Measurements from ENCODE around the gene PIGC.

Gene PIGC

DNA sequence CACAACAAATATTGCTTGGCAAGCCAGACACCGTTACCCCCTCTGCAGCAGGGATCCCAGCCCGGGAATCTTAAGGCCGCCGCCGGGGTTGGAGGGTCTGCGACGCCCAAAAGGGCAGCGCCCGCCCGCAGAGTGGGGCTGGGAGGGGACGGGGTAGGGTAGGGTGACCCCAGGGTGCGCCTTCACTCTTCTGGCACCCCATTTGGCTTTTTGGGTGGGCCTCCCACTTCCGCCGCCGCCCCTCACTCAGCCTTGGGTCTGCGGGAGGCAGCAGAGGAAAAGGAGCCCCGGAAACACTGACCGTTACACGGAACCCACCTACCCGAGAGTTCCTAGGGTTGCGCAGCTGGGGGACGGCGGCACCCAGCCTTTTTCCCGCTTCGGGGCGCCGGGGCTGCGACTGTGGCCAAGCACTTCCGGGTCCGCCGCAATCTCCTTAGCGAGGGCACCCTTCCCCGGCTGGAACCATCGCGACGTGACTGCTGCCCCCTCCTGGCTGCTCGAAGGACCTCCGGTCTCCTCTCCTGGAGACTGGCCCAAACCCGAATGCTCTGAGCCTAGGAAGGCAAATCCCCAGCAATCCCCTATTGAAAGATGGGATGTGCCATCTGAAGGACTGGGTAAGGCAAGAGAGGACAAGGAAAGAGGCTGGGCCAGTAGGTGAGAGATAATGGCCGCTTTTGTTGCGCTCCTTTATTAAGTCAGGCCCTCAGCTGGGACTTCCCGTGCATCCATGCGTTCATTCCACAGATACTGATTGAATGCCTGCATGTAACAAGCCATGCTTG is at the start of gene PIGC:
Gene PIGC (minus strand): TSS at position 404 of the 788 bp plus-strand sequence. CDS start 1,447 bp downstream, outside the sequence.
- peak; percentile 77 to 81 for DNase-seq (ENCODE audit: low read depth in 2 of 2)

DNA sequence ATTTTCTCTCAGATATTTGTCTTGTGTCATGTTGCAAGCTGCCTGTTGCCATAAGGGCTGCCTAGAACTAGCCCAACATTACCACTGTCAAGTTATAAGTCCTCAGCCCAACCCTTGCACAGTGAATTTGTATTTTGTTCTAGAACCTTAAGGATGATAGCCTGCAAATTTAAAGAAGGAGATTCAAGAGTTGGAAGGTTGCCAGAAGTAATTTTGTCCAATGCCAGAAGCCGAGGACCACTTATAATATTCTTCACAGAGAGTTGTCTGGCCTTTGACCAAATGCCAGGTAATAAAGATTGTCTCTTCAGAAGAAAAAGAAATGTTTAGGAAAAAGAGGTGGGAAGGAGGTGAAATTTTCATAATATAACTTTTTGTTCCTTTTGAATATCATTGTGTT is 48.6 kb upstream of the PIGC start:
- no peak for DNase-seq (ENCODE audit: low read depth in 2 of 2)

GRCh38 chr1:172489847-172490246 is 46.0 kb upstream of the PIGC start:
- DNase-seq (ENCODE audit: low read depth in 2 of 2), result no peak

DNA sequence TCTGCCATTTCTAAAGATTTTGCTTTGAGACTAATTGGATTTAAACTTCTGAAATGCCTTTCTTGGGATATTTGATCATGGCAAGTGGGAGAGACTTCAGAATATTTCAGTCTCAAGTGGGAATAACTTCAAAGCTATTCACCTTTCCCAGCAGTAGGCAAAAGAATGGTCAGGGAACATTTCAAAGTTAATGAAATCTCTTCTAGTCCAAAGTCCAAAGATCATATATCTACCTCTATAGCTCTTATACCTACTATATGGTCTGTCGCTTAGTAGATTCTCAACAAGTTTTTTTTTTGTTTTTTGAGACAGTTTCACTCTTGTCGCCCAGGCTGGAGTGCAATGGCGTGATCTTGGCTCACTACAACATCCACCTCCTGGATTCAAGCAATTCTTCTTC is 44.5 kb upstream of the PIGC start:
- no peak for DNase-seq (ENCODE audit: low read depth in 2 of 2)

- no peak for DNase-seq (ENCODE audit: low read depth in 2 of 2)
Measured at GRCh38 chr1:172487550-172487949, 43.7 kb upstream of the PIGC start.

DNA sequence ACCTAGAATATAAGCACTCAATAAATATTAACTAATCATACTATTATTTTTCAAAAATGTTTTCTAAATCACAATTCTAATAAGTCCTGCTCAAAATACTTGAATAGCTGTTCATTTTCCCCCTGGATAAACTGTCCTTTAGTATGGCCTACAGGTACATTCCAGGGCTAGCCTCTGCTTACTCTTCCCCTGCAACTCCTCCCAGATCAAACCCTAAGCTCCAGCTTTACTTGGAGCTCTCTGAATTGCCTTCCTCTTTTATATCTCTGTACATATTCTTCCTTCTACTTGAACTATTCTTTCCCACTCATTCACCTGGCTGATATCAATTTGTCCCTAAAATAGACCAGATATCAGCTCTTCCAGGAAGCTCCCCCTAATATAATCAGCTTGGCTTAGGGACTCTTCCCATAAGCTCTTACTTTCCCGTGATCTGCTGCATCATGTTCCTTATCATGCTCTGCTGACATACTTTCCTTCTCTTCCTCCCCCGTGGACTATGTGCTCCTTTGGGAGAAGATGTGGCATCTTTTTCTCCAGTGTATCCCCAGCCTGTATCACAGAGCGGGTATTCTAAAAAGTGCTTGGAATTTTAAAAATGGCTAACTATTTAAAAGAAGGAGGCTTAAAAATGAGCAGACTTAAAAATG is 43.1 kb upstream of the PIGC start:
- no peak for DNase-seq (ENCODE audit: low read depth in 2 of 2)

GRCh38 chr1:172485626-172486025 is 41.8 kb upstream of the PIGC start:
- DNase-seq (ENCODE audit: low read depth in 2 of 2), result no peak

- DNase-seq (ENCODE audit: low read depth in 2 of 2), result no peak
Measured at GRCh38 chr1:172484252-172484651, 40.4 kb upstream of the PIGC start.

- DNase-seq (ENCODE audit: low read depth in 2 of 2), result no peak
Measured at GRCh38 chr1:172483448-172483847, 39.6 kb upstream of the PIGC start.

DNA sequence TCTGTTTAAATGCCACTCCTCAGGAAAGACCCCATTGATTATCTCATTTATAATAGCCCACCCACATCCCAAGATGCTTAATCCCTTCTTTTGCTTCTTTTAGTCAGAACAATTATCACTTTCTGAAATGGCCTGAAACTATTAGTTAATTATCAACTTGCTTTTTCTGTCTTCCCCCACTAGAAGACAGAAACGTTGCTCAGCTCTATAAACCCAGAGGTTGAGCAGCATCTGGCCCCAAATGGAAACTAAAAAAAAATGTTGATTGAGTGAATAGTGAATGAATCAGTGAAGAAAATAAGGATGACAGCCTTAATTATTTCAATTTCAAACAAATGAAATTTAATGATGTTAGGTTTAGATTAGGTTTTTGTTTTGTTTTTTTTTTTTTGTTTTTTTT is 38.2 kb upstream of the PIGC start:
- DNase-seq (ENCODE audit: low read depth in 2 of 2), result no peak

DNA sequence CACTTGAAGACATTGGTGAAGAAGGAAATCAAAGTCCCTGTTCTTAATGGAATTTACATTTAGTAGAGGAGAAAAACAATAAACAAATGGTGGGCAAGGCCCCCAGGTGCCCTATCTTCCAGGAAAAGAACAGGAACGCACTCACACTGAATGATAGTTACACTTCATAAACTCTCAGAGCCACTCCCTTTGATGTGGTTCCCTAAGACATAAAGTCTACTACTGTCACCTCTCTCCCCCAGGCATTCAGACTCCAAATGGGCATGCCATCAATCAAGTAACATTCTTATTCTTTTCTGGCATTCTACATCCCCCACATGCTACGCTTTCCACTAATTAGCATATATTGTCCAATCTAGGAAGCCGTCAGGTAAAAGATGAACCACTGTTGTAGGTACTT is 36.6 kb upstream of the PIGC start:
- DNase-seq (ENCODE audit: low read depth in 2 of 2), result no peak

GRCh38 chr1:172478485-172478884 is 34.6 kb upstream of the PIGC start:
- DNase-seq (ENCODE audit: low read depth in 2 of 2), result no peak

GRCh38 chr1:172477741-172478140 is 33.9 kb upstream of the PIGC start:
- no peak for DNase-seq (ENCODE audit: low read depth in 2 of 2)

GRCh38 chr1:172477216-172477615 is 33.3 kb upstream of the PIGC start:
- no peak for DNase-seq (ENCODE audit: low read depth in 2 of 2)

DNA sequence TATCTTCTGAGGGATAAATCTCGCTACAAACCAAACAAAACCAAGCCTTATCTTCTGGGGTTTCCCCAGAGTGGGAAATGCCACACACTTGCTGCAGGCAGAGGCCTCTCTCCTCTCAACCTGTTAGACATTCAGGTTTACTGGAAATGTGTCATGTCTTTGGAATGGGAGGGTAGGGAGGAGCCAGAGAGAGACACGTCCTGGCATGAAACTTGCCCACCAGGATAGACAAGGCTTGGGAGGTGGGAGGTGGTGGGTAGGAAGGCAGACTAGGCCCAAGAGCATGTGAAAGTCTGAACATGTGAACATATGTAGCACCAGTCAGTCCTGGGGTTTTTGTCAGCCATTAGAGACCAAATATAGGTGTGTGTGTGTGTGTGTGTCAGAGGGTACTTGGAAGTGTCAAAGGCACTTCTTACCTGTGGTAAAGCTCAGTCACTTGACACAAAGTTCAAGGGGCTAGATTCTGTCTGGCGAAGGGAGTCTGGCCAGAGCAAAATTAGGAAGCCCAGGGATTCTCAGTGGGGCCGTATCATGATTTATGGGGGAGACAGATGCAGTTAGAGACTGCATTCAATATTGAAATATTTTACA is 32.4 kb upstream of the PIGC start:
- DNase-seq (ENCODE audit: low read depth in 2 of 2), result no peak

DNA sequence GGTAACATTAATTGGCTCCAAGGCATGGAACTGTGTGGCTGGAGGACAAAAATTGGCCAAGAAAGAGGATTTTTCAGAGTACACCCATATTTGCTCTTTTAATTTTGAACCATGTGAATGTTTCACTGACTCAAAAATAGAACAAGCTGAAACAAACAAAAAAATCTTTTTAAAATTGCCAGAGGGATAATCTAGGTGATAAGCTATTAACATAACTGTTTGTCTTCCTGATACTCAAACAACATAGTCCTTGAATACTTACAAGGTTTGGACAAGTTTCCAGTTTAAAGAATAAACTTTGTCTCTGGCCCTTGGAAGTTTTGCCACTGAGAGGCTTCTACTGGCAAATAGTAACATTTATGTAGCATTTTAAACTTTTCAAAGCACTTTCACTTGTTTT is 30.0 kb upstream of the PIGC start:
- no peak for DNase-seq (ENCODE audit: low read depth in 2 of 2)

GRCh38 chr1:172473302-172473701 is 29.4 kb upstream of the PIGC start:
- no peak for DNase-seq (ENCODE audit: low read depth in 2 of 2)

- DNase-seq (ENCODE audit: low read depth in 2 of 2), result no peak
Measured at GRCh38 chr1:172472495-172472894, 28.6 kb upstream of the PIGC start.

- no peak for DNase-seq (ENCODE audit: low read depth in 2 of 2)
Measured at GRCh38 chr1:172471666-172472065, 27.8 kb upstream of the PIGC start.

GRCh38 chr1:172470149-172470548 is 26.3 kb upstream of the PIGC start:
- no peak for DNase-seq (ENCODE audit: low read depth in 2 of 2)

DNA sequence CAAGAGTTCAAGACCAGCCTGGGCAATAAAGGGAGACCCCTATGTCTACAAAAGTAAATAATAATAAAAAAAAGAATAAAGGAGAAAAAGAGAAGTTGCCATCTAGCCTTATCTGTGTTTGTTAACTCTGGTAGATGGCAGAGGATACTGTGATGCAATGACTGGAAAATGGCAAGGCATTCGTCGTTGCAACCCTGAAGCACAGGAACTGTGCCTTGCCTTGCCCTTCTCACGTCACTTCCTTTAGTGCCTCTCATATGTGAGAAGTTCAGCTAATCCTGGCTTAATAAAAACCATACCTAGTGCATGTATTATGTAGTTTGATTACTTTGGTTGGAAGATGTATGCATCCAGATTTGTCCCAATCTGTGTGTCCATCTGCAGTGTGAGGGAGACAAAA is 25.8 kb upstream of the PIGC start:
- no peak for DNase-seq (ENCODE audit: low read depth in 2 of 2)

DNA sequence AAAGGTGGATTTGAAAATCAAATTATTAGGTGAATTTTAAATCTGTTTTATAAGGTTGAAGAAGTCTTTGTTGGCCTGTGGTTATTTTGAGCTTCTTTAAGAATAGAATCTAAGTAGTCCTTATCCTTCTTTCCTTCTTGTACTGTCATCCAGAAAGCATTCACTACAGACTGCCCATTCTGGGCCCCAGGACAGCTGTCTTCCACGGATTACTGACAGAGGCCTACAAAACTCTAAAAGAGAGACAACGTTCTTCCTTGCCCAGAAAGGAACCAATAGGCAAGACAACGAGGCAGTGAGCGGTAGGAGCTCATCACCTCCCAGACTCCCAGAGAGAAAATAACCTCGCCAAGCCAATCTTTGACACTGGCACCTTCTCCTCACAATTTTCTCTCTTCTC is 24.4 kb upstream of the PIGC start:
- no peak for DNase-seq (ENCODE audit: low read depth in 2 of 2)

GRCh38 chr1:172467446-172467845 is 23.6 kb upstream of the PIGC start:
- DNase-seq (ENCODE audit: low read depth in 2 of 2), result no peak
